Uterus (tissue), 2 donors: ENCODE measurements around the gene BRS3.

Experiments used
- POLR2A ChIP-seq, 2 donors: fragments of 450-650 bp; IDR thresholded peaks; one replicate each; pipeline ENCODE4 v1.6.1; 2016; ENCODE audit warnings: antibody characterized with exemption in 2 of 2, mild to moderate bottlenecking in 1 of 2, moderate library complexity in 1 of 2
- TF ChIP-seq, protein P1 (sequence below), 4 experiments: fragments of 200-600 bp in 2 of 4; fragments of 450-650 bp in 2 of 4; sonication (generic) in 2 of 4; IDR thresholded peaks; one replicate each; pipeline ENCODE4 v1.5.1; 2016 to 2019; ENCODE audit warnings: antibody characterized with exemption in 4 of 4, mild to moderate bottlenecking in 2 of 4, moderate library complexity in 1 of 4

DNA sequence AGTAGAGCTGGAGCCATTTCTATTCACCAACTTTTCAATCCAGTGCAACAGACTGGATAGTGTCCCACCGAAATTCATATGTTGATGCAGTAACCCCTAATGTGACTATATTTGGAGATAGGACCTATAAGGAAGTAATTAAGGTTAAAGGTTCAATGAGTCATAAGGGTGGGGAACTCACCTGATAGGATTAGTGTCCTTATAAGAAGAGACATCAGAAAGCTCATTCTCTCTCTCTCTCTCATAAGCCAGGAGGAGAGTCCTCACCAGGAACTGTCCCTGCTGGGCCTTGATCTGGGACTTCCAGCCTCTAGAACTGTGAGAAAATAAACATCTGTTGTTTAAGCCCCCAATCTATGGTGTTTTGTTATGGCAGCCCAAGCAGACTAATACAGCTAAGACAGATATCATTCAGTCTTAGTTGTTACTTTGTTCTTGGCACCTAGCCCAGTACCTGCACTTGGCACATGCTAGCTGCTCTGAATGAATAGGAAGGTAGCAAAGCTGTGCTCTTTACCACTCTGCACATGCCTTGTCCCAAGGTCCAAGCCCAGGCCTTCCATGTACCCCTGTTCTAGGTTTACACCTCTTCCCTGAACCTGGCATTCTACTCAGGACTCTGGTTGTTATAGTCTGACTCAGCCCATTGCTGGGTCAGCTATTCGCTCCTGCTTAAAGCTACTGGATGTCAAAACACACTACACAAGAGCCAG is 19.2 kb upstream of the BRS3 start:
- TF ChIP-seq, protein P1, sequence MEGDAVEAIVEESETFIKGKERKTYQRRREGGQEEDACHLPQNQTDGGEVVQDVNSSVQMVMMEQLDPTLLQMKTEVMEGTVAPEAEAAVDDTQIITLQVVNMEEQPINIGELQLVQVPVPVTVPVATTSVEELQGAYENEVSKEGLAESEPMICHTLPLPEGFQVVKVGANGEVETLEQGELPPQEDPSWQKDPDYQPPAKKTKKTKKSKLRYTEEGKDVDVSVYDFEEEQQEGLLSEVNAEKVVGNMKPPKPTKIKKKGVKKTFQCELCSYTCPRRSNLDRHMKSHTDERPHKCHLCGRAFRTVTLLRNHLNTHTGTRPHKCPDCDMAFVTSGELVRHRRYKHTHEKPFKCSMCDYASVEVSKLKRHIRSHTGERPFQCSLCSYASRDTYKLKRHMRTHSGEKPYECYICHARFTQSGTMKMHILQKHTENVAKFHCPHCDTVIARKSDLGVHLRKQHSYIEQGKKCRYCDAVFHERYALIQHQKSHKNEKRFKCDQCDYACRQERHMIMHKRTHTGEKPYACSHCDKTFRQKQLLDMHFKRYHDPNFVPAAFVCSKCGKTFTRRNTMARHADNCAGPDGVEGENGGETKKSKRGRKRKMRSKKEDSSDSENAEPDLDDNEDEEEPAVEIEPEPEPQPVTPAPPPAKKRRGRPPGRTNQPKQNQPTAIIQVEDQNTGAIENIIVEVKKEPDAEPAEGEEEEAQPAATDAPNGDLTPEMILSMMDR (IDR thresholded peaks at IDR 0.05), result no peak
- no peak for TF ChIP-seq POLR2A (IDR thresholded peaks at IDR 0.05)
